ENCODE results near the gene ATRNL1.

ATRNL1 gene, protein sequence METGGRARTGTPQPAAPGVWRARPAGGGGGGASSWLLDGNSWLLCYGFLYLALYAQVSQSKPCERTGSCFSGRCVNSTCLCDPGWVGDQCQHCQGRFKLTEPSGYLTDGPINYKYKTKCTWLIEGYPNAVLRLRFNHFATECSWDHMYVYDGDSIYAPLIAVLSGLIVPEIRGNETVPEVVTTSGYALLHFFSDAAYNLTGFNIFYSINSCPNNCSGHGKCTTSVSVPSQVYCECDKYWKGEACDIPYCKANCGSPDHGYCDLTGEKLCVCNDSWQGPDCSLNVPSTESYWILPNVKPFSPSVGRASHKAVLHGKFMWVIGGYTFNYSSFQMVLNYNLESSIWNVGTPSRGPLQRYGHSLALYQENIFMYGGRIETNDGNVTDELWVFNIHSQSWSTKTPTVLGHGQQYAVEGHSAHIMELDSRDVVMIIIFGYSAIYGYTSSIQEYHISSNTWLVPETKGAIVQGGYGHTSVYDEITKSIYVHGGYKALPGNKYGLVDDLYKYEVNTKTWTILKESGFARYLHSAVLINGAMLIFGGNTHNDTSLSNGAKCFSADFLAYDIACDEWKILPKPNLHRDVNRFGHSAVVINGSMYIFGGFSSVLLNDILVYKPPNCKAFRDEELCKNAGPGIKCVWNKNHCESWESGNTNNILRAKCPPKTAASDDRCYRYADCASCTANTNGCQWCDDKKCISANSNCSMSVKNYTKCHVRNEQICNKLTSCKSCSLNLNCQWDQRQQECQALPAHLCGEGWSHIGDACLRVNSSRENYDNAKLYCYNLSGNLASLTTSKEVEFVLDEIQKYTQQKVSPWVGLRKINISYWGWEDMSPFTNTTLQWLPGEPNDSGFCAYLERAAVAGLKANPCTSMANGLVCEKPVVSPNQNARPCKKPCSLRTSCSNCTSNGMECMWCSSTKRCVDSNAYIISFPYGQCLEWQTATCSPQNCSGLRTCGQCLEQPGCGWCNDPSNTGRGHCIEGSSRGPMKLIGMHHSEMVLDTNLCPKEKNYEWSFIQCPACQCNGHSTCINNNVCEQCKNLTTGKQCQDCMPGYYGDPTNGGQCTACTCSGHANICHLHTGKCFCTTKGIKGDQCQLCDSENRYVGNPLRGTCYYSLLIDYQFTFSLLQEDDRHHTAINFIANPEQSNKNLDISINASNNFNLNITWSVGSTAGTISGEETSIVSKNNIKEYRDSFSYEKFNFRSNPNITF (N-terminal part only)

DNA sequence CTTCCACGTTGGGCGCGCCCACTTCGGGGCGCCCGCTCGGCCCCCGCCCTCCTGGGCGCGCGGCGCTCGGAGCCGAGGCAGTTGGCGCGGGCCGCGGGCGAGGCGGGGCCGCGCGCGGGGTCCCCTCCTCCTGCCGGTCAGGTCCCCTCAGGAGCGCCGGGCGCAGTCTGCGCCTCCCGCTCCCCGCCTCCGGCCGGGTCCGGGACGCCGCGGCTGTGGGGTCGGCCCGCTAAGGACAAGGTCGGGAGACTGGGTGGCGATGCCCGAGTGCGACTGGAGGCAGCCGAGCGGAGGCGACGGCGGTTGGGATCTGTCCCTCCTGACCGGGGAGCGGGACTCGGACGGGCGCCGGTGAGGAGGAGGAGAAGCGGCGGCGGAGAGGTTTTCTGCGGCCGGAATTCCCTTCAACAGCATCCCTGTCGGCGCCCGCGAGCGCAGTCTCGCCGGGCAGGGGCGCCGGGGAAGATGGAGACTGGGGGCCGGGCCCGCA lies at the start of gene ATRNL1:
Gene ATRNL1 (plus strand): TSS at position 80 of the 490 bp plus-strand sequence. CDS start 386 bp downstream, at position 466.
- peak; percentile 27 for DNase-seq

DNA sequence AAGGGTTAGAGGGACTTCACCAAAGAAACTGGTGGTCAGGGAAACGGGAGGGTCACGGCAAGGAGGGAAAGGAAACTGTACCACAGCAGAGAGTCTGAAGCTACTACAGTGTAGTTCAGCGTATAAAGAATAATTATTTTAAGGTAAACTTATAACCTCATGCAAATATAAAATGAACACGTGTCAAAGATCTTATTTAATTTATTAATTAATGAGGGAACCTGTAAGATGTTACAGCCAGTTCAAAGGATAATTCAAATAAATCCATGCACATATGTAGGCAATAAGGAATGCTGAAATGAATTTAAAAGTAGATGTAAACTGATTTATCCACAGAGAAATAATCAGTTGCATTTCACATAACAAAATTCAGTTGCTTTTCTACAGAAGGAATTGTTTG lies 49.4 kb upstream of the ATRNL1 start:
- DNase-seq: no peak

DNA sequence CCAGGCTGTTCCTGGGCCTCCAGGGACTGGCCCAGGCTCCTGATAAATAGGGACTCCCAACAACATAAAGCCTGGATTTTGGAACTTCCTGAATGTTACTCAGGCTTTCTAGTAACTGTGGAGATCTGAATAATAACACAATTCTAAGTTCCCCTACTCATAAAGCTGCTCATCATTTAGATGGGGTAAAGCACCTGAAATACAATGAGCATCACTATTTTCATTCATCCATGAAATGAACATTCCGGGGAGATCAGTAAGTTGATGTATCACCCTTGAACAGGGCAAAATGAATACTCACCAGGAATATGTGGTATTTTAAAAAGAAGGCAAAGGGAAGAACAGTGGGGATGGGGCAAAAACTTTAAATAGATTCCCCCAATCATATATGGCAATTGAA lies 48.3 kb upstream of the ATRNL1 start:
- no peak for DNase-seq

DNA sequence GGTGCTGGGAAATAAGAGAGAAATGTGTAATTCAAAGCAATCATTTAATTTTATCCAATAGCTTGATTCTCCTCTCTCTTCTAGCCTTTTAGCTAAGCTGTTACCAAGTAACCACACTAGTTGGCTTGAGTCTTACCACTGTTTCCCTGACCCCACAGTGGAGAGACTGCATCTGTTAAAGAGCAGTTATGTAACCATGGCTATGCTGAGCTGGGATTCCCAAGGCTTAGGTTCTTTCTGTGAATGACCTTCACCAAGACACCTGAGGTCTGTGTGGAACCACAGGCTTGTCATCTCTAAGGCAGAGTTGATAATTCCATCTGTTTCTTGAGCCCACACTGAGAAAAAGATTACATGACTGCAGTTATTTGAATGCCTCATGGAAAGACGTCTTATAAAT lies 47.7 kb upstream of the ATRNL1 start:
- DNase-seq: no peak

DNA sequence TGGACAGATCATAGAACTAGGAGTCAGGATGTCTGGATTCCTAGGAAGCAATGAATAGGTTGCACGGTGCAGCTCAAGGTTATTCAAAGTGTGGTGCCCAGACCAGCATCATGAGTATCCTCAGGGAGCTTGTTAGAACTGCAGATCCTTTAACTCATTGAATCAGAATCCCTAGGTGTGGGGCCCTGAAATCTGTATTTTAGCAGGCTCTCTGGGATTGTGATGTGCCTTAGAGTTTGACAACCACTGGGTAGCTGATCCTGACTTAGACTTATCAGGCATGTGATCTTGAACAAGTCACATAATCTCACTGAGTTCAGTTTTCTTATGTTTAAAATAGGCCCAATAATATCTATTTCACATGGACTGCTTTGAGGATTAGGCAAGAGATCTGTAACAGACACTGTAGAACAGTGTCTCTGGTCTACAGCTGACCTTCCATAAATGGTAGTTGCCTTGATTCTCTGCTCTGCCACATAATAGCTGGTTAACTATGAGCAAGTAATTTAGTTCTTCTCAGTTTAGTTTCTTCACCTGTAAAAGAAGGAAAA lies 46.4 kb upstream of the ATRNL1 start:
- DNase-seq: no peak

DNA sequence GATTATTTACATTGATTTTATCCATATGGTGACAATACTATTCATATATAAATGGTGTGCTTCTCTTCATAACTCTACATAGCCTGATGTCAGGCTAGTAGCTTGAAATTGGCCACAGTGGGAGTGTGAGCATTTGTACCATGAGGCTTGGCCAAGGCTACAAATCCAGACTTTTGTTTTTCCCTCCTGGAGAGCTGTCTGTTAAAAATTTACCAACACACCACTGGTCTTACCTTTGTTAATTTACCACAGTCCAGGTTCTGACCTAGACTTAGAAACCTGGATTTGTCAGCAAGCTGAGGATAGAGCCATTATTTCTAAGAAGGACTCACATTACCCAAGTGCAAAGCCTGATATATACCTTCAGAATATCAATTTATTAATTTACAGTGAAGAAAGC lies 45.5 kb upstream of the ATRNL1 start:
- no peak for DNase-seq

DNA sequence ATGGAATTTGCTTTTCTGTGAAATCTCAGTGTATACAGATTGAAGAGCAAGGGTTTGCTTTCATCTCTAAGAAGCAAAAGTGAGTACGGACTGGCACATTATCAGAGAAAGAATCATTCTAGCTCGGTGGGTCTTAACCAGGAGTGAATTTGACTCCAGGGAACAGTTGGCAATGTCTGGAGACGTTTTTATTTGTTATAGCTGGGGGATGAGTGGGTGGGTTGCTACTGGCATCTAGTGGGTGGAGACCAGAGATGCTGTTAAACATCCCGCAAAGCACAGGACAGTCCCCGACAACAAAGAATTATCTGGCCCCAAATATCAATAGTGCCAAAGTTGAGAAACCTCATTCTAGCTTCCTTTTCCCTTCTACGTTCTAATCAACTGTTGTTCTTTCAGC lies 43.8 kb upstream of the ATRNL1 start:
- DNase-seq: no peak

DNA sequence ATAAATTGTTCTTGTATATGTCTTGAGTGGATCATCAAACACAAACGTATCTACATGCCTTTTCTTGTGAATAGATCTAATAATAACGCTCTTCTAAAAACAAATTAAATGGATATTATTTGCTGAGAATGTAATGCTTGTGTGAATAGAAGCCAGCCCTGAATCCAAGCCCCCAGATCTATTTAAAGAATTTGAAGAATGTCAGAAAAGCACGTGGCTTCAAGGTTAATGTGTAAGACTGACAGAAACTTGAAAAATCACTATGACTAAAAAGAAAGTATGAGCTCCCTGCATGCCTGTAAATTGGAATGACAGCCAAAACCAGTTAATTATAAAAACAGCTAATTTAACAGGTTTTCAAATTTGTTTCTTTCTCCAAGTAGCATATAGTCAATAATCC lies 43.2 kb upstream of the ATRNL1 start:
- DNase-seq: no peak

DNA sequence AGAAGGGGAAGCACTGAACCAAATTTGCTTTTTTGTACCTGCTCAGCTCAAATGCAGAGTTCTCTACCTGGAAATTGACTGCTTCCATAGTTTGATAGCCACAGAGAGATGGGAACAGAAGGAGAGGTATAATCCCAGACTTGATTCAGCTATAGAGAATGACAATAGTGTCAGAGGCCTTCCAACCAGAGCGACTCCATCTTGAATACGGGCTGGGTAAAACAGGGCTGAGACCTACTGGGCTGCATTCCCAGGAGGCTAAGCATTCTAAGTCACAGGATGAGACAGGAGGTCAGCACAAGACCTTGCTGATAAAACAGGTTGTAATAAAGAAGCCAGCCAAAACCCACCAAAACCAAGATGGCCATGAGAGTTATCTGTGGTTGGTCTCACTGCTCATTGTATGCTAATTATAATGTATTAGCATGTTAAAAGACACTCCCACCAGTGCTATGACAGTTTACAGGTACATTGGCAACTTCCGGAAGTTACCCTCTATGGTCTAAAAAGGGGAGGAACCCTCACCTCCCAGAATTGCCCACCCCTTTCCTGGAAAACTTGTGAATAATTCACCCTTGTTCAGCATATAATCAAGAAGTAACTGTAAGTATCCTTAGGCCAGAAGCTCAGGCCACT lies 42.7 kb upstream of the ATRNL1 start:
- no peak for DNase-seq

DNA sequence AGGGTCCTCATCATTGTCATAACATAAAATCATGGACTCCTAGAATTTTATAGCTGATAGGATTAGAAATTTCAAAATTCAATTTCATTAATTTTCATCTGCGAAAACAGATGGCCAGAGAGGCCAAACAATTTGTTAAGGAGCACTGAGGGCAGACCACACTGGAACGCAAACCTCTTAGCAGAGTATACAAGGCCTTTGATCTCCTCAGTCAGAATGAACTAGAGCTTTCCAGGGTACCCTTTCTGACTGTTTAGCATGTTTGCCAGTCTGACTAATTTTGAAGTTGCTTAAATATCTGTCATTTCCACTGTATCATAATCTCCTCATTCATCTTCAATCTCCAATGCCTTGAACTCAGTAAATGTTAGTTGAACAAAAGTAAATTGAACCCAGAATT lies 41.9 kb upstream of the ATRNL1 start:
- no peak for DNase-seq

DNA sequence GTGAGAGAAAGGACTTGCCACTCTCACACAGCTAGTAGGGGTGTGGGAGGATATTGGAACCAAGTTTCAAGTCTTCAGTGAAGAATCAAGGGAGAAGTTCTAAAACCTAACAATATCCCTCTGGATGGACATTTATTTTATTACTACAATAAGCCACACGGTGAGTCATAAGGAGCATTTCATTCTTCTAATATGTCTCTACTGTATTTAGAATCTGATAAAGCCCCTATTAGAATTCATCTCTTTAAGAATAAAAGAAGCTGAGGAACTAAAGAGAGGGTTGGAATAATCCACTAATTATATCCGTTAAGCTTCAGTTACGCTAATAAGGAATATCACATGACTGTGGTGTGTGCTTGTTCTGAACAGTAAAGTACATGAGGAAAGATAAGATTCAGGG lies 40.9 kb upstream of the ATRNL1 start:
- DNase-seq: no peak

DNA sequence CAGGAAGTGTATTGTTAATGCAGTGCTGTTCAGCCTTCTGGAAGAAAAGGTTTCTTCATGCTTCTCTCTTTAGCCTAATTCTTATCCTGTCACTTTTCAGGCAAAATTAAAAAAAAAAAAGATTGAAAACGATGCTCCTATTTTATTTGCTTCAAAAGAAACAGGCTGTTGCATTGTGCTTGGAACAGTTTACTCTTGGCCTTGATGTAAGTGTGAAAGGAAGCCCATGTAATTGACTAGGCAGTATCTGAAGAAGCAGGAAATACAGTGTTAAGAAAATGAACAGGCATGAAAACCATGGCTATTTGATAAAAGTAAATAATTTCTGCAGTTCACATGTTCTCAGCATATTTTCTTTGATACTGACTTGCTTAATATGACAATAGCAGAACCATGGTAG lies 40.4 kb upstream of the ATRNL1 start:
- DNase-seq: no peak

DNA sequence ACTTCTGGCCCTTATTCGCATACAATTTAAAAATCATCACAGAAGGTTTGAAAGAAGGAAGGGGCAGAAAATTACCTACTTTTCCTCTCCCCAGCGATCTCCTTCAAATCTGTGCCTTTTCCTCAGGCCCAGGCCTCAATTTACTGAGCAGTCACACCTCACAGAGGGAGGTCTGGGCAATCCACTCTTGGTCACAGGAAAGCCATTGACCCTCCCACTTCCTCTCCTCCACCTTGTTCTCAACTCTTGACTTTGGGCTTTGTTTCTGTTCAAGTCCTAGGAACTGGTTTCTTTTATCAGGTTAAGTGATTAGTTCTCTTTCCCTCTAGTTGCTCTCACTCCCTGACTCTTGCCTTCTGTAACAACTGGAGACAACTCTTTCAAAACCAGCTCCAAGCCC lies 37.0 kb upstream of the ATRNL1 start:
- no peak for DNase-seq

DNA sequence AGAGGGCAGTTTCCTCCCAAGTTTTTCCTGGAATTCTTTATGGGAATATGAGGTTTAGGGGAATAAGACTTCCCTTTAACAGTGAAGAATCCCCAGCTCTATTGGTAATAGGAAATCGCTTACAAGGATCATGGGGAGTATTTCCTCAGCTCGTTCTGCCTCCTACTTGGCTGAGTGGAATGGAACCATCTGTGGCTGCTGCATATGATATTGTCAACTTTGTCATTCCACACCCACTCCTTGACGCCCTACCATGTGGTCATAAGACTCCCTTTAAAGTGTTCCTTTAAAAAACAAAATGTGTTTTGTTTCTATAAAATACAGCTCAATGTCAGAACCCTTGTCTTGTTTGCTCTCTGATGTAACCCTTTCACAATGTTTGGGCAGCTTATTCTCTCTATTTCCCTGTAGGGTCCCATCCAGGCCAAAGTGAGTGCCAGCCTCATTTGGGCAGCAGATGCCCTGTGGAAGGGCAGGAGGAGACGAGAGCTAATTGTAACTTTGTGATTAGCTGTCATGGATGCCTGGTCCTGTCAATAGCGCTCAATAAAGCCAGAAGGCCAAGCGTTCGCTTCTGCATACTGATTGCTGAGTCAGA lies 33.8 kb upstream of the ATRNL1 start:
- no peak for DNase-seq

DNA sequence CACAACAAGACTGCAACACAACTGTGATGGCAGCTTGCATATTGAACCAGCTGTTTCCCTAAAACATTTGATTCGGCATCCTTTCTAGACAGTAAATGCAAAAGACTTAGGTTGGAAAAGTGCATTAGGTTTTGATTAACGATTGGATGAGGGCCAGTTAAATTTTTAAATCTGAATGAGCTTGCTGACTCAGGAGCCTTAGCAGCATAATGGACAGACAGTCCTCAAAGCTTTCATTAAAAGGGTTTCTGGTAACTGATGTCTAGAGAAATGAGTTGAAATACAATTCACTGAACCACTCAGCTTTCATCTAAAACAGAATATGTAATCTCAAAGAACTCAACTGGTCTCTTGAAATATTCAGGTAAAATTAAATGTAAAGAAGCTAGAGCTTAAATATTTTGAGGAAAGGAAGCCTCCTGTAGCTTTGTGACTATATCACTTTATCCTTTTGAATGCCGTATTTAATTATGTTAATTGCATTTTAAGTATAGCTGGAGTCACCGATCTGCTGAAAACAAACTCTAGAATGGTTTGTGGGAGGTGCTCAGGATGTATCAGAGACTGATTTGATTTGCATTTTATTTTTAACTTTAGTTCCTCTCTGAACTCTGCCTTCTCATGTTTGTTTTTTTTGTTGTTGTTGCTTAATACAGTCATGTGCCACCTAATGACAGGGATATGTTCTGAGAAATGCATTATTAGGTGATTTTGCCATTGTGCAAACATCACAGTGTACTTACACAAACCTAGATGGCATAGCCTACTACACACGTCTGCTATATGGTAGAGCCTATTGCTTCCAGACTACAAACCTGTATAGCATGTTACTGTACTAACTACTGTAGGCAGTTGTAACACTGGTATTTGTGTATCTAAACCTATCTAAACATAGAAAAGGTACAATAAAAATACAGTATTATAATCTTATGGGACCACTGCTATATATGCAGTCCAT lies 29.2 kb upstream of the ATRNL1 start:
- no peak for DNase-seq

DNA sequence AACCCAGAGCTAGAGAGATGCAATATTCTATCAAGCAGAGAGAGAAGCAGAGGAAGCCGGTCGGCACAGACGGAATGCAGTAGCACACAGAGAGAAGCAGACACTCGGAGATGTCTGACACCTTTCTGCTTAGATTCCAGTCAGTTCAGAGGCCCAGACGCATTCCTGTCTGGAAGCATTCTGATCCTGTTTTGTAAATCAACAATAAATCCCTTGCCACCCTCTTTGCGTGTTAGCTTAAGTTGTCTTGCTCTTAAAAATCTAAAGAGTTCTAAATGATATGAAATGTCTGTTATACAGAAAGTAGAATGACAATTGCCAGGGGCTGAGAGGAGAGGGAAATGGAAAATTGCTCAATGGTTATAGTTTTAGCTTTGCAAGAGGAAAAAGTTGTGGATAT lies 27.4 kb upstream of the ATRNL1 start:
- no peak for DNase-seq

DNA sequence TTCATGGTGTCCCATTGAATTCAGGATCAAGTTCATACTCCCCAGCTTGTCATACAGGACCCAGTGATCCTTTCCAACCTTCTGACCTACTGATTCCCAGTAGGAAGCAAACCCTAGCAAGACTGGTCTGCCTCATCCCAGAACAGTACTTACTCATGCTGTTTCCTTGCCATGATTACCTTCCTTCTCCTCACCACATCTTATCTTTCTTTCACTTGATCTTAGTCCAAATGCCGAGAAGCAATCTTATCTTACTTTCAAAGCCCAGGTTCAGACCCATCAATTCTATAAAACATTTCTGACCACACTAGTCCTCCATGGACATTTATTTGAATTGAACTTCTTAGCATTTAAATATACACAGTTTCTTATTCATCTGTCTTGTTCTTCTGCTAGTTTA lies 26.6 kb upstream of the ATRNL1 start:
- DNase-seq: no peak

DNA sequence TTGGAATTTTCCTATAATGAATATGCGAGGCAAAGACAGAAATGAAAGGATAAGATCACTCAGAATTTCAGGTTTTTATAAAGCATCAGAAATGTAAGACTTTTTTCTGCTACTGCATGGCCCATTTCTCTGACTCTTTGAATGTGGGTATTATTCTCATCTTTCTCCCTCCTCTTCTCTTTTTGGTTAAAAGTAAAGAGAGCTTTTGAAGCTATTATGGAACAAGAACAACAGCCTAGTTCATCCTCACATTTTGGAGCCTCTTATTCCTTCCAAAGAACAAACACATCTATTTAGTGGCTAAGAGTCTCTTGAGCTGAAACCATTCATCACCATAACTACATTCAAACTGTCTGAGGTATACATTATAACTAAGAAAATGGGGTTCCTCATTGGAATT lies 19.4 kb upstream of the ATRNL1 start:
- no peak for DNase-seq

DNA sequence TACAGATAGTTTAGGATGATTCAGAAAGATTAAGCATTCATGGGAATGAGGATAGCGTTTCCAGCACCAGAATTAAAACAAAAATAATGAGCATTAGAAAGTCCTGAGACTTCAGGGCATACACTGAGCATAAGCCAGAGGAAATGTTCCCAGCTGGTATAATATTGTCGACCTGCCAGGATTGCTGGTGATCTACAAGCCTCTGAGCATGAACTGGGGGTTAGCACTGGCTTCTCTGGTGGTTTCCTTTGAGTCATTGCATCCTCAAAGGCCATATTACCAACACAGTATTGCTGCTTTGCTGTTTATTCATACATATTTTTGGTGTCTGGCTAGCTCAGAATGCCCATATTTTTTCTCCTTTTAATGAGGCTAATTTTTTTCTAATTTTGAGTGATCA lies 10.7 kb upstream of the ATRNL1 start:
- DNase-seq: no peak

DNA sequence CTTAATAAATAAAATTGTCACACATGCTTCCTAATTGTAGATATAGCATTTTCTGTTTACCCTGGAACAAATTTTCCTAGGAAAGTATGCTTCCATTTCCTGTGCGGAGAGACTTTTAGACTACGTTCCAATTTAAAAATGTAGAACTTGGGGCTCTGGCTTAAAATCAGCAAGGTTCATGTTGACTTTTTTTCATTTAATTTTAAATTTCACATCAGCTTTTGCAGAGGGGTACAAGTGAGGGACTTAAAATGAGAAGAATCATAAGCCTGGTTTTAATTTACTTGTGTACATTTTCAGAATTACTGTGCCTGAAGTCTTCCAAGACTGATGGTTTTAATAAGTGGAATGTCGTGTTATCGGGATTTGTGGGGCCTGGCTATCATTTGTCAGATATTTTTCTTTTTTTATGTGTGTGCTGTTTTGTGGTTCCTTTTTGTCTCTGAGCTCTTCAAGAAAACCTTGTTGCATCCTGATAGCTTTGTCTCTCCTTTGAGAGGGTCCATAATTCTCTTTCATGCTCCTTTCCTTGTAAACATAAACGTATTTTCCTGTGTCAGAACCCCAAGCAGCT lies 8.8 kb upstream of the ATRNL1 start:
- DNase-seq: no peak
